H1 (cell line): Measurements from ENCODE around the gene ADAM12. TPM values are rescaled to one million over a fixed set of nuclear protein-coding genes. Genes with fewer than 3 reads are reported as not detected.
A peak's percentile ranks its signal among the peaks of the same experiment; 100 is the strongest.

ENCODE experiments used
- CTCF ChIA-PET: fragments of 300-600 bp; sonication (Branson Sonifier 250); formaldehyde crosslinking; loops from one replicate; lab custom pipeline; 2021; ENCODE audit not compliant: partially characterized antibody; lab: Charles Lee
- POLR2A ChIA-PET: fragments of 300-600 bp; sonication (Branson Sonifier 250); formaldehyde crosslinking; loops from one replicate; lab custom pipeline; 2021; ENCODE audit warnings: inconsistent platforms; ENCODE audit not compliant: partially characterized antibody; lab: Charles Lee
- DNase-seq, 2 experiments: peaks; one replicate each; pipeline versions ENCODE4 v3.0.0 to v3.0.0-alpha.2; 2010 to 2022; ENCODE audit warnings: low spot score in 2 of 2, low read depth in 1 of 2, mixed read lengths in 1 of 2
- FAIRE-seq: peaks from 2 replicates; lab custom pipeline; 2011; peaks lifted over from hg19 to GRCh38; lab: Jason Lieb, UNC
- H2AFZ ChIP-seq: 2 replicates; pipeline ENCODE4 v1.8.1; 2012; ENCODE audit warnings: low read length, inconsistent platforms
- H2AK5ac ChIP-seq: 2 replicates; pipeline ENCODE4 v1.6.1; 2013; ENCODE audit warnings: low read depth, low read length
- H2BK120ac ChIP-seq: replicated peaks from 2 replicates; pipeline ENCODE3; 2013; ENCODE audit warnings: low read depth, low read length, inconsistent platforms
- H2BK12ac ChIP-seq: 2 replicates; pipeline ENCODE4 v1.6.1; 2013; ENCODE audit warnings: low read depth, low read length
- H2BK15ac ChIP-seq: 2 replicates; pipeline ENCODE4 v1.6.1; 2013; ENCODE audit warnings: low read length
- H2BK20ac ChIP-seq: 2 replicates; pipeline ENCODE4 v1.6.1; 2013; ENCODE audit warnings: low read length
- H2BK5ac ChIP-seq: 2 replicates; pipeline ENCODE4 v1.6.1; 2013; ENCODE audit warnings: low read depth, low read length
- H3K14ac ChIP-seq: 2 replicates; pipeline ENCODE4 v1.6.1; 2013; ENCODE audit warnings: inconsistent platforms; ENCODE audit not compliant: insufficient read length
- H3K18ac ChIP-seq: 2 replicates; pipeline ENCODE4 v1.6.1; 2013; ENCODE audit warnings: low read length; ENCODE audit errors: extremely low read depth
- H3K23ac ChIP-seq: 2 replicates; pipeline ENCODE4 v1.6.1; 2013; ENCODE audit warnings: inconsistent platforms; ENCODE audit not compliant: insufficient read length
- H3K23me2 ChIP-seq: 2 replicates; pipeline ENCODE4 v1.6.1; 2013; ENCODE audit warnings: low read depth, low read length
- H3K27ac ChIP-seq: 2 replicates; pipeline ENCODE4 v1.6.1; 2011; ENCODE audit warnings: low read depth, low read length, inconsistent platforms
- H3K27me3 ChIP-seq, 4 experiments: replicated peaks in 1 of 4; 1 replicate in 1 of 4; 2 replicates in 3 of 4; pipeline versions ENCODE4 v1.6.1 to v1.8.1; 2011 to 2013; ENCODE audit warnings: low read length in 3 of 4, mild to moderate bottlenecking in 3 of 4, inconsistent platforms in 2 of 4, mixed read lengths in 2 of 4, moderate library complexity in 1 of 4; ENCODE audit not compliant: control insufficient read depth in 3 of 4, insufficient read depth in 3 of 4; ENCODE audit errors: extremely low read depth in 1 of 4
- H3K36me3 ChIP-seq, 4 experiments: 2 replicates each; pipeline versions ENCODE4 v1.6.1 to v1.8.1; 2011 to 2013; ENCODE audit warnings: mild to moderate bottlenecking in 4 of 4, low read length in 3 of 4, moderate library complexity in 2 of 4, control low read depth in 1 of 4, inconsistent platforms in 1 of 4; ENCODE audit not compliant: insufficient read depth in 4 of 4, control insufficient read depth in 2 of 4
- H3K4ac ChIP-seq: replicated peaks from 2 replicates; pipeline ENCODE3; 2013; ENCODE audit warnings: low read length, low read depth, mixed read lengths, inconsistent platforms; ENCODE audit not compliant: insufficient read length
- H3K4me1 ChIP-seq, 4 experiments: replicated peaks in 1 of 4; 1 replicate in 1 of 4; 2 replicates in 3 of 4; pipeline versions ENCODE4 v1.6.1 to v1.8.1; 2011 to 2013; ENCODE audit warnings: low read length in 3 of 4, inconsistent platforms in 2 of 4, mixed read lengths in 1 of 4; ENCODE audit not compliant: insufficient read depth in 4 of 4, control insufficient read depth in 3 of 4
- H3K4me2 ChIP-seq, 2 experiments: 2 replicates each; pipeline versions ENCODE4 v1.6.1 to v1.8.1; 2011 to 2013; ENCODE audit warnings: low read depth in 2 of 2, low read length in 2 of 2, control low read depth in 1 of 2, inconsistent platforms in 1 of 2, mild to moderate bottlenecking in 1 of 2; ENCODE audit not compliant: insufficient read depth in 1 of 2
- H3K4me3 ChIP-seq, 4 experiments: fragments of 200-600, 300-600 bp in 1 of 4; sonication (generic), shearing (Covaris generic), sonication (Bioruptor Twin) in 1 of 4; 2 replicates each; pipeline versions ENCODE4 v1.5.1 to v1.8.1; 2011 to 2016; ENCODE audit warnings: low read length in 4 of 4, low read depth in 3 of 4, control low read depth in 2 of 4, inconsistent platforms in 2 of 4, mild to moderate bottlenecking in 2 of 4, mixed read lengths in 1 of 4, moderate library complexity in 1 of 4; ENCODE audit not compliant: insufficient read depth in 2 of 4; ENCODE audit errors: extremely low read depth in 1 of 4
- H3K56ac ChIP-seq: replicated peaks from 2 replicates; pipeline ENCODE3; 2013; ENCODE audit warnings: low read depth, mild to moderate bottlenecking, mixed read lengths, low read length, inconsistent platforms; ENCODE audit not compliant: insufficient read length
- H3K79me1 ChIP-seq: 2 replicates; pipeline ENCODE4 v1.6.1; 2013; ENCODE audit warnings: low read depth, low read length, control low read depth
- H3K79me2 ChIP-seq, 2 experiments: 2 replicates each; pipeline versions ENCODE4 v1.6.1 to v1.8.1; 2012 to 2013; ENCODE audit warnings: low read length in 2 of 2, mild to moderate bottlenecking in 2 of 2, inconsistent platforms in 1 of 2; ENCODE audit not compliant: insufficient read depth in 2 of 2, control insufficient read depth in 1 of 2
- H3K9ac ChIP-seq, 4 experiments: replicated peaks in 1 of 4; 1 replicate in 1 of 4; 2 replicates in 3 of 4; pipeline versions ENCODE4 v1.6.1 to v1.8.1; 2011 to 2013; ENCODE audit warnings: low read depth in 3 of 4, low read length in 3 of 4, control low read depth in 2 of 4, mild to moderate bottlenecking in 2 of 4, moderate library complexity in 2 of 4, inconsistent platforms in 1 of 4; ENCODE audit errors: extremely low read depth in 1 of 4
- H3K9me3 ChIP-seq, 2 experiments: 2 replicates each; pipeline versions ENCODE4 v1.6.1 to v1.8.1; 2012 to 2013; ENCODE audit warnings: mild to moderate bottlenecking in 2 of 2, moderate library complexity in 2 of 2, control low read depth in 1 of 2, inconsistent platforms in 1 of 2, low read depth in 1 of 2, low read length in 1 of 2, mixed read lengths in 1 of 2; ENCODE audit not compliant: insufficient read depth in 2 of 2
- H4K20me1 ChIP-seq, 2 experiments: replicated peaks in 1 of 2; 2 replicates each; pipeline versions ENCODE3 to v1.8.1; 2011 to 2013; ENCODE audit warnings: inconsistent platforms in 2 of 2, low read length in 2 of 2, mild to moderate bottlenecking in 1 of 2; ENCODE audit not compliant: insufficient read depth in 2 of 2, control insufficient read depth in 1 of 2
- H4K5ac ChIP-seq: 2 replicates; pipeline ENCODE4 v1.6.1; 2013; ENCODE audit warnings: low read length, low read depth, mixed read lengths, inconsistent platforms; ENCODE audit not compliant: insufficient read length
- H4K8ac ChIP-seq: 2 replicates; pipeline ENCODE4 v1.8.0; 2013; ENCODE audit warnings: mild to moderate bottlenecking, moderate library complexity, low read length, inconsistent platforms; ENCODE audit not compliant: insufficient read depth; ENCODE audit errors: extremely low read depth
- H4K91ac ChIP-seq: replicated peaks from 2 replicates; pipeline ENCODE3; 2013; ENCODE audit warnings: low read length, mixed read lengths, inconsistent platforms; ENCODE audit not compliant: insufficient read length
- ASH2L ChIP-seq: fragments of 200-600, 300-600 bp; sonication (generic); IDR thresholded peaks from one replicate; pipeline ENCODE4 v1.7.1; 2017; ENCODE audit warnings: low read length
- BACH1 ChIP-seq: IDR thresholded peaks from 2 replicates; pipeline ENCODE4 v1.6.1; 2012; ENCODE audit warnings: low read length, improper control_type of control experiment
- EP300 ChIP-seq, 2 experiments: IDR thresholded peaks; 1 replicate in 1 of 2; 2 replicates in 1 of 2; pipeline ENCODE4 v1.6.1; 2011 to 2012; ENCODE audit warnings: low read depth in 2 of 2, low read length in 2 of 2, mild to moderate bottlenecking in 2 of 2, borderline replicate concordance in 1 of 2, inconsistent platforms in 1 of 2, moderate library complexity in 1 of 2
- KDM1A ChIP-seq: fragments of 200-600, 300-600 bp; sonication (generic); IDR thresholded peaks from 2 replicates; pipeline ENCODE4 v1.7.1; 2016; ENCODE audit warnings: mild to moderate bottlenecking, low read length, borderline replicate concordance
- KDM4A ChIP-seq: IDR thresholded peaks from one replicate; pipeline ENCODE4 v1.7.1; 2012; ENCODE audit warnings: low read depth, mild to moderate bottlenecking, moderate library complexity, low read length, inconsistent platforms; ENCODE audit not compliant: severe bottlenecking
- RBBP5 ChIP-seq: IDR thresholded peaks from 2 replicates; pipeline ENCODE4 v1.7.1; 2012; ENCODE audit warnings: low read depth, mild to moderate bottlenecking, inconsistent platforms, low read length, moderate library complexity, borderline replicate concordance
- RFX5 ChIP-seq: IDR thresholded peaks from 2 replicates; pipeline ENCODE4 v1.6.1; 2011; ENCODE audit warnings: low read depth, low read length, improper control_type of control experiment, borderline replicate concordance
- SAP30 ChIP-seq: fragments of 300-600 bp; sonication (generic); IDR thresholded peaks from 2 replicates; pipeline ENCODE4 v1.7.1; 2012; ENCODE audit warnings: low read length, moderate library complexity, mild to moderate bottlenecking, inconsistent platforms; ENCODE audit not compliant: insufficient read depth, insufficient replicate concordance
- SP1 ChIP-seq: IDR thresholded peaks from 2 replicates; pipeline ENCODE4 v1.6.1; 2011; ENCODE audit warnings: low read depth, low read length
- TAF1 ChIP-seq: IDR thresholded peaks from 2 replicates; pipeline ENCODE4 v1.6.1; 2011; ENCODE audit warnings: mild to moderate bottlenecking, low read depth, low read length
- WGBS, 2 experiments: shearing (Covaris generic) in 1 of 2; methylation state at CpG; one replicate each; pipeline versions ENCODE4 v1.1.6 to v1.1.7; 2013 to 2015; ENCODE audit warnings: low lambda C conversion rate in 2 of 2, mixed read lengths in 2 of 2, inconsistent platforms in 1 of 2, low coverage in 1 of 2, missing lambda C conversion rate in 1 of 2; ENCODE audit not compliant: insufficient replicate concordance in 2 of 2, insufficient coverage in 1 of 2, insufficient read length in 1 of 2; ENCODE audit errors: extremely low coverage in 1 of 2, missing lambda C conversion rate in 1 of 2; 5-methylcytosine and 5-hydroxymethylcytosine counted together
- polyA plus RNA-seq, 7 experiments: library from polyadenylated mRNA; depleted of rRNA in 3 of 7; stranded (reverse) in 5 of 7; unstranded in 2 of 7; fragments of >200 nt in 5 of 7; fragments of 200-250 nt in 2 of 7; gene quantifications; 1 replicate in 5 of 7; 2 replicates in 1 of 7; 4 replicates in 1 of 7; pipeline versions ENCODE4 v1.2.1 to v1.2.3, GENCODE V29; 2011 to 2013; ENCODE audit warnings: missing spikeins in 2 of 7, mixed read lengths in 2 of 7
- total RNA-seq: library from RNA; stranded (reverse); fragmentation: NEBNext Ultra II Directional; extraction: Animal tissue kit (Norgen Biotek cat#: 25700); gene quantifications from 2 replicates; pipeline ENCODE4 v1.2.1, GENCODE V29; 2021
- TF ChIP-seq, protein P1 (sequence below): IDR thresholded peaks from 2 replicates; pipeline ENCODE4 v1.6.1; 2012; ENCODE audit warnings: inconsistent platforms
- TF ChIP-seq, protein P2 (sequence below): IDR thresholded peaks from 2 replicates; pipeline ENCODE4 v1.6.1; 2011; ENCODE audit warnings: low read depth, mild to moderate bottlenecking, low read length; ENCODE audit not compliant: insufficient read depth

The ADAM12 gene
- total and polyA plus RNA-seq, 2 of the 8 experiments (the other 6 are each of a cell fraction or from before 2014, with no cell fraction given) = 0.07 to 0.17 TPM

DNA sequence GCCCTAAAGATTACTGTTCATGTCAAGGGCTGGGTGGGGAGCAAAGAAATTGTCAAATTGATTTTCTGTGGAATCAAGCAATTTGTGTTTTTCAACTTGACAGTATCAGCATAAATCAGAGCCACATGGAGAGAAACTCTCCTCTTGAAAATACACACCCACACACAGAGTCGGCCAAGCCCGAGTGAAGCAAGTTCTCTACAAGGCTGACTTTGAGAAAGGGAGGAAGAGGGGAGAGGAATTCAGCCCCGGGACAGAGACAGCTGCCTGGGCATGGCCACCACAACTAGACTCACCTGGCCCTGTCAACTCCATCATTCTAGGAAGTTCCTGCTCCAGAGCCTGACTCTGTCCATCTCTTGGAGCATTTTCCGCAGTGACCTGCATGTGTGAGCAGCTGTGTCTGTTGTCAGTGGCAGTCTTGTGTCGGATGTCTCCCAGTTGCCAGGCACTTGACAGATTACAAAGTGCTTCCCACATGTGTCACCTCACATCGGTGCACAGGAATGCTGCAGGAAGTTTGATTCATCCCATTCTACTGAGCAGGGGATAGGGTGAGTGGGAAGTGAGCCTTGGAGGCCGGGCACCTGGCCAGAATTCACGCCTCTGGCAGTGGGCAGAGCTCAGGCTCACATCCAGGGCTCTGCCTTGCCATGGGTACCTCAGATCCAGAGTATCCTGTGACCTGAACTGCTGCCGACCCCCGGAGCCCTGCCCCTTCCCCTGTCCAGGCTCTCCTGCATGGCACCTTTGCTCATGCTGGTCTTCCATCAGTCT lies 37.9 kb downstream of the ADAM12 start:
- Histone ChIP-seq H3K9ac (no peak overlapping the region), H4K91ac (no peak overlapping the region), H2BK120ac (no peak overlapping the region), H3K4me1 (peaks cover 0 to 2% (median 0%) of the 10 kb centered on the region in 4 experiments; a peak in 1 of 7 replicates), H3K4me3 (no peak overlapping the region), H3K14ac (no peak overlapping the region), H3K9me3 (peaks cover under 1 to 3% of the 10 kb centered on the region in 2 experiments; a peak in 1 of 4 replicates), H3K4me2 (no peak overlapping the region), H3K23ac (no peak overlapping the region), H2BK12ac (no peak overlapping the region), H3K27ac (no peak overlapping the region), H3K23me2 (no peaks in the 10 kb centered on the region), H3K79me1 (no peaks in the 10 kb centered on the region), H4K5ac (no peak overlapping the region), H3K4ac (no peak overlapping the region), H4K8ac (no peak overlapping the region), H4K20me1 (no peaks in the 10 kb centered on the region), H2AFZ (no peak overlapping the region), H3K36me3 (no peaks in the 10 kb centered on the region), H2AK5ac (no peak overlapping the region), H3K56ac (no peak overlapping the region), H2BK20ac (0 out of 2 replicates have a peak overlapping the region, but pooled peaks have one; percentile 48), H3K79me2 (no peaks in the 10 kb centered on the region), H3K18ac (no peak overlapping the region), H3K27me3 (no peaks in the 10 kb centered on the region), H2BK15ac (no peak overlapping the region), H2BK5ac (no peak overlapping the region)
- POLR2A ChIA-PET = no interaction called here
- CTCF ChIA-PET = no interaction called here
- FAIRE-seq (no peak), DNase-seq (no peak)
- WGBS, 2 experiments = 97% methylated on average over 10 of the region's 10 CpGs; no CpG with 5 or more reads in 1 of the 2 experiments
- TF ChIP-seq EP300 (IDR thresholded peaks at IDR 0.05; ENCODE audit: borderline replicate concordance in 1 of 2, low read depth in 2 of 2, low read length in 2 of 2) (no peak), KDM4A (no peak), RFX5 (no peak), SP1 (no peak), SAP30 (no peak), RBBP5 (no peak), ASH2L (no peak), TAF1 (no peak), BACH1 (no peak), KDM1A (no peak)
- TF ChIP-seq, protein P1, sequence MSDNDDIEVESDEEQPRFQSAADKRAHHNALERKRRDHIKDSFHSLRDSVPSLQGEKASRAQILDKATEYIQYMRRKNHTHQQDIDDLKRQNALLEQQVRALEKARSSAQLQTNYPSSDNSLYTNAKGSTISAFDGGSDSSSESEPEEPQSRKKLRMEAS = no peak
- TF ChIP-seq, protein P2, sequence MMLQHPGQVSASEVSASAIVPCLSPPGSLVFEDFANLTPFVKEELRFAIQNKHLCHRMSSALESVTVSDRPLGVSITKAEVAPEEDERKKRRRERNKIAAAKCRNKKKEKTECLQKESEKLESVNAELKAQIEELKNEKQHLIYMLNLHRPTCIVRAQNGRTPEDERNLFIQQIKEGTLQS = no peak
